Activated CD4-positive, alpha-beta T cell treated with anti-CD3 and anti-CD28 coated beads, Interleukin-2, amount 50 U/mL, for 16 hours (primary cell): ENCODE results near the gene IRF2.

Experiments
- DNase-seq: peaks from one replicate; pipeline ENCODE4 v3.0.0-alpha.2; 2020

IRF2 gene

GRCh38 chr4:184474263-184475095 lies at the start of gene IRF2:
TSS of gene IRF2 (minus strand) at chr4:184474550. CDS start at chr4:184429064, 45,486 bp downstream.
- DNase-seq: peak; percentile 98

GRCh38 chr4:184515606-184516005 lies 41.3 kb upstream of the IRF2 start:
- peak; percentile 23 for DNase-seq

GRCh38 chr4:184514121-184514988 lies 40.0 kb upstream of the IRF2 start:
- DNase-seq: peak; percentile 98

GRCh38 chr4:184513802-184514120 lies 39.4 kb upstream of the IRF2 start:
- no peak for DNase-seq

GRCh38 chr4:184511156-184511555 lies 36.8 kb upstream of the IRF2 start:
- no peak for DNase-seq

GRCh38 chr4:184510401-184510800 lies 36.1 kb upstream of the IRF2 start:
- DNase-seq: no peak

GRCh38 chr4:184506527-184507121 lies 32.3 kb upstream of the IRF2 start:
- DNase-seq: peak; percentile 83

- DNase-seq: no peak
Observed at GRCh38 chr4:184504385-184504784, 30.0 kb upstream of the IRF2 start.

- DNase-seq: peak; percentile 59
Observed at GRCh38 chr4:184503869-184504300, 29.5 kb upstream of the IRF2 start.

GRCh38 chr4:184500748-184501589 lies 26.6 kb upstream of the IRF2 start:
- DNase-seq: no peak

GRCh38 chr4:184499996-184500395 lies 25.6 kb upstream of the IRF2 start:
- DNase-seq: no peak

- no peak for DNase-seq
Observed at GRCh38 chr4:184498598-184498997, 24.2 kb upstream of the IRF2 start.

- no peak for DNase-seq
Observed at GRCh38 chr4:184489771-184490170, 15.4 kb upstream of the IRF2 start.

- no peak for DNase-seq
Observed at GRCh38 chr4:184487503-184487902, 13.2 kb upstream of the IRF2 start.

- DNase-seq: no peak
Observed at GRCh38 chr4:184485279-184485678, 10.9 kb upstream of the IRF2 start.

GRCh38 chr4:184481544-184481943 lies 7.2 kb upstream of the IRF2 start:
- DNase-seq: no peak

GRCh38 chr4:184479516-184479950 lies 5.2 kb upstream of the IRF2 start:
- no peak for DNase-seq

- peak; percentile 23 for DNase-seq
Observed at GRCh38 chr4:184477201-184477999, 3.0 kb upstream of the IRF2 start.

GRCh38 chr4:184476695-184477094 lies 2.3 kb upstream of the IRF2 start:
- DNase-seq: peak; percentile 56

GRCh38 chr4:184475498-184475897 lies 1.1 kb upstream of the IRF2 start:
- no peak for DNase-seq

GRCh38 chr4:184475096-184475461 lies 729 bp upstream of the IRF2 start:
- peak; percentile 65 for DNase-seq
